T-helper 1 cell treated with Interleukin-12 subunit alpha and Interleukin-12 subunit beta and Interleukin-4 antibody, amounts not matched to agents 30 ng/mL and 1 ng/mL, for 36 hours (primary cell): ENCODE data around the gene MRPL22. TPM values are rescaled to one million over a fixed set of nuclear protein-coding genes. Genes with fewer than 3 reads are reported as not detected.
"Not testable (repeated sequence)": the region's sequence is repeated elsewhere in the genome, so short reads cannot be mapped to it uniquely, and the experiment has no call there.

Experiments used
- intact Hi-C: fragments of 100-400 bp; cut with micrococcal nuclease; formaldehyde crosslinking; loops from one replicate; pipeline ENCODE4 v1.15.1; 2024
- total RNA-seq: library from RNA; stranded (reverse); gene quantifications from 2 replicates; pipeline ENCODE4 v1.2.3, GENCODE V29; 2022

MRPL22 gene
- total RNA-seq, 1 donor from 2014 or later: 60.5 TPM

DNA sequence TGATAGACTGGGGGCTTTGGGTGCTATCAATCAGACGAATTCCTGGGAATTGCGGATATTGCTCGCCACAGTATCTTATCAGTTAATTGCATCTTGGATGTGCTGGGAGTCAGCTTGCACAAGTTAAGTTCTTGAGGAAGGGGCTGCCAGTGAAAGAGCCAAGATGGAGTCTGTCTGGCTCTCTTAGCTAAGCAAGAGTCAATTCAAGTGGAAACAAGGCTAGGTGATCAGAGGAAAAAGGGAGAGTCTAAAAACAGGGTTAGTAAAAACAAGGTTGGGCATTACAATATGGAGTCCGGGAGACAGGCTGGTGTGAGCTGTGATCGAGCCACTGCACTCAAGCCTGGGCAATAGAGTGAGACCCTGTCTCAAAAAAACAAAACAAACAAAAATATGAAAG, 1.5 kb upstream of the MRPL22 start:
- intact Hi-C loops: not testable (repeated sequence)

DNA sequence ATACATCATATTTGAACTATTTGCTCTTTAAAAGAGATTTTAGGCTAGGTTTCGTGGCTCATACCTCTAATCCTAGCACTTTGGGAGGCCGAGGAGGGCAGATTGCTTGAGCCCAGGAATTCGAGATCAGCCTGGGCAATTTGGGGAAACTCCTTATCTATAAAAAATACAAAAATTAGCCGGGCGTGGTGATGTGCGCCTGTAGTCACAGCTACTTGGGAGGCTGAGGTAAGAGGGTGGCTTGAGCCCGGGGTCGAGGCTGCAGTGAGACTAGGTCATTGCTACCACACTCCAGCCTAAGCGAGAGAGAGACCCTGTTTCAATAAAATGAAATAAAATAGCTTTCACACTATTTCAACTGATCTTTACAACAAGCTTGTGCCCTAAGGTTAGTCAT, 500 bp upstream of the MRPL22 start:
- intact Hi-C loops: loop anchor here (5.0 to 10.0 kb wide), 2 partner anchors 748 to 1984 kb away; partner anchors contain the start of gene GALNT10

DNA sequence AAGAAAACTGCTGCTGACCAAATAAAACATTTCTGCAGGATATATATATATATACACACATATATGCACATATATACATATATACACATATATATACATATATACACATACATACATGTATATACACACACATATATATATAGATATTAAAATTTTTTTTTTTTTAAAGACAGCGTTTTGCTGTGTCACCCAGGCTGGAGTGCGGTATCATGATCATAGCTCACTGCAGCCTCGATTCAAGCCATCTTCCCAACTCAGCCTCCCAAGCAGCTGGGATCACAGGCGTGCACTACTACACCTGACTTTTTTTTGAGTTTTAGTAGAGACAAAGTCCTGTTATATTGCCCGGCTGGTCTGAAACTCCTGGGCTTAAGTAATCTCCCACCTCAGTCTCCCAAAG, 2.7 kb downstream of the MRPL22 start:
- intact Hi-C loops: loop anchor here (5.0 to 10.0 kb wide), 2 partner anchors 751 to 1981 kb away; partner anchors contain the start of gene GALNT10

DNA sequence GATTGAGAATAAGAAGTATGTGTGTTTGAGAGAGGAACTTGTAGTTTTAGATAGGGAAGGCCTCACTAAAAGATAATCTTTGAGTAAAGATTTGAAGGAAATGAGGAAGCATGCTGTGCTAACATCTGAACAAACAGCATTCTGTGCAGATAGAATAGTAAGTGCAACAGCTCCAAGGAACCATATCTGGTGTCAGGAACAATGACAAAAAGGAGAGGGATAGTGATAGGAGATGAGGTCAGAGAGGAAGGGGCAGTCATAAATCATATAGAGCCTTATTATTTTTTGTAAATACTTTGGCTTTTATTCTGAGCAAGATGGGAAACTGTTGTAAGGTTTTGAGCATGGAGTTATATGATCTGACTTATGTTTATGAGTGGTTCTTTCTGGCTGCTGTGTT, 3.8 kb downstream of the MRPL22 start:
- intact Hi-C loops: loop anchor here (1.0 to 10.0 kb wide), 4 partner anchors 60 to 1980 kb away; partner anchors contain the start of gene GALNT10

DNA sequence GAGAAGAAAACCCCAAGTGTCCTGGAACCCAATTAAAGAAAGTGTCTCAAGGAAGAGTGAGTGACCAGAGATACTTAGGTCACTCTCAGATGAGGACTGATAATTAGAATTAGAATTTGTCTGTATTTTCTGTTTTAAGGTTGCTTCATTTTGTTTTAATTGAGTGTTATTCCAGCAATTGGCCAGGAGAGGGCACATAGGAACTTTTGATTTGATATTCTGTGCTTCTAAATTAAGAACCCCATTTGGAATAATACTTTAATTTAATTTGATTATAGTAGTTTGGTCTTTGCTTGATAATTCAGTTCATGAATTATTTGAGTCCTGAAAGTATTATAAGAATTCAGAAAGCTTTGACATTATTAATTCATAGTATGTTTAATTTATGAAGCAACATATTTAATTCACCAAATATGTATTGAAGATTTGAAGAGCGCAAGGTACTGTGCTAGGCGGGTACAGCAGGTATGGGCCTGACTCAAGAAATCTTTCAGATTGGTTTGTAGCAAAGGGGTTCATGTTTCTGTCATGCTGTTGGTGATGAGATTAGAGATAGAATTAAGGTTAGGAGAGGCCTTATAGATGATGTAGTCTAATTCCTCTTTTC, 4.9 kb downstream of the MRPL22 start:
- intact Hi-C loops: loop anchor here (1.0 to 10.0 kb wide), 3 partner anchors 59 to 1979 kb away; no protein-coding TSS in a partner anchor

DNA sequence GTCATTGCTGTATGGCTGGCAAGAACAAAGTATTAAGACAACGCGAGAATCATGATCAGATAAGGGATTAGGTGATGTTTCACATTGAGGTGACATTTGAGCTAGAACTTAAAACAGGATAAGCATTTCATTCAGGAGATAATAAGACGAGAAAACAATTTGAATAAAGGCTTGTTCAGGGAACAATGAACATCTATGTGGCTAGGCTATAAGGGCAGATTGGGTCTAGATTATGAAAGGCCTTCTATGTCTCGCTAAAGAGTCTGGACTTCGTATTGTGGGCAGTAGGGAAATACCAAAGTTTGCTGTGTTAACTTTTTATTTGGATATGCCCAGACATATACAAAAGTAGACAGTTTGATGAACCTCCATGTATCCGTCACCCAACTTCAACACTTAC, 6.9 kb downstream of the MRPL22 start:
- intact Hi-C loops: loop anchor here (10.0 kb wide), 1 partner anchor 1977 kb away; no protein-coding TSS in a partner anchor

DNA sequence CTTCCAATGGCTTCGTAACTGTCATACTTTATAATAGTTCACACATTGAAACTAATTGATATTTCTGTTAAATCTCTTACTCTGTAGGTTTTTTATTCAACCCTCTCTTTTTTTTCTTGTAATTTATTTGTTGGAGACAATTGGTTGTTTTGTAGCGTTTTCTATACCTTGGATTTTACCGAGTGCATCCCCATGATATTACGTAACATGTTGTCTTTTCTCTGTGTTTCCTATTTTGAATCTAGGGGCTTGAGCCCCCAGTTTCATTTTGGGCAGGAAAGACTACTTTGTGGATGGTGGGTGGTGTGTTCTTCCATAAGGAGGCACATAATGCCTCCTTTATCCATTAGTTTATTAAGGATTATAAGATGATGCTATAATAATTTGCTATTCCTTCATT, 7.4 kb downstream of the MRPL22 start:
- intact Hi-C loops: loop anchor here (10.0 kb wide), 1 partner anchor 1976 kb away; no protein-coding TSS in a partner anchor

DNA sequence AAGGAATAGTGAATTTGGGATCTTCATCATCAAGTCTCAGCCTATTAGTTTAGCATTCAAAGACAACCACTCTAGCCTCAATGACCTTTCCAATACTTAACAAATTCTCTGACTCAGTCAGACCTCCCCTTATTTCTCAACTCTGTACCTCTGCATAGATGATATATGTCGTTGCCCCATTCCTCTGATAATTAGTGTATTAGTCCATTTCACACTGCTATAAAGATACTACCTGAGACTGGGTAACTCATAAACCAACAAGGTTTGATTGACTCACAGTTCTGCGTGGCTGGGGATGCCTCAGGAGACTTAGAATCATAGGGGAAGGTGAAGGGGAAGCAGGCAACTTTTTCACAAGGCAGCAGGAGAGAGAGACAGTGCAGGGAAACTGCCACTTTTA, 8.9 kb downstream of the MRPL22 start:
- intact Hi-C loops: loop anchor here (10.0 kb wide), 1 partner anchor 1975 kb away; no protein-coding TSS in a partner anchor

DNA sequence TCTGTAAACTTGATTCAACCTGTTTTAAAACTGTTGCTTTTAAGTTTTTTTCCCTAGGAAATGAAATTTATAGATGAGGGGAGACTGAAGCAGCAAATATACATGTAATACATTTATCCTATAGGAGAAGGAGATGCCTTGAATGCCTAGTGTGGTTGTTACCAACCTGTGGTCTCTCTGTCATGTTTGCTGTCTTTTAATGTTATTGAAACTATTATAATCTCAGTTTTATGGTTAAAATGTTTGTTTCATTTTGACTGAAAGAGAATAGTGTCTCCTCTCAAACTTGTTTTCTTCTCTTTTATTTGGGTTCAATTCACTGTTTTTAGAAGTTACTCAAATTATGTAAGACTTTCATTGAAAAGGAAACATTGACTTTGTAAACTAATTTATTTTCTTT, 15.8 kb downstream of the MRPL22 start:
- intact Hi-C loops: no loop called here

DNA sequence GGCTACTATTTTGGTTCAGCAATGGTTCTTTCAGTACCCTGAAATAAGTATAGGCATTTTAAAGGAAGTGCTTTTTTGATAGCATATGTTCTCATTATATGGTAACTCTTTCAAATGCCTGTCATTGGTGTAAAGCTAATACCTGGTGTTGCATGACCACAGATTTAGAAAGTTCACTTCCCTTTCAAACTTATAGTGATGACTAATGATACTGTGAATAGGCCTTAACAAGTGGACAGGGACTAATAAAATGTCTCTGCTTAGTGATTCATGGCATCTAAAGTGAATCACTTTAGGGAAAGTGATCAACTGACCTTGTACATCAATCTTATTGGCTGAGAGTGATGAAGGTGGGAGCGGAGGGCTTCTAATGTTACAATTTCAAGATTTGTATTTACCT, 21.6 kb downstream of the MRPL22 start:
- intact Hi-C loops: no loop called here

DNA sequence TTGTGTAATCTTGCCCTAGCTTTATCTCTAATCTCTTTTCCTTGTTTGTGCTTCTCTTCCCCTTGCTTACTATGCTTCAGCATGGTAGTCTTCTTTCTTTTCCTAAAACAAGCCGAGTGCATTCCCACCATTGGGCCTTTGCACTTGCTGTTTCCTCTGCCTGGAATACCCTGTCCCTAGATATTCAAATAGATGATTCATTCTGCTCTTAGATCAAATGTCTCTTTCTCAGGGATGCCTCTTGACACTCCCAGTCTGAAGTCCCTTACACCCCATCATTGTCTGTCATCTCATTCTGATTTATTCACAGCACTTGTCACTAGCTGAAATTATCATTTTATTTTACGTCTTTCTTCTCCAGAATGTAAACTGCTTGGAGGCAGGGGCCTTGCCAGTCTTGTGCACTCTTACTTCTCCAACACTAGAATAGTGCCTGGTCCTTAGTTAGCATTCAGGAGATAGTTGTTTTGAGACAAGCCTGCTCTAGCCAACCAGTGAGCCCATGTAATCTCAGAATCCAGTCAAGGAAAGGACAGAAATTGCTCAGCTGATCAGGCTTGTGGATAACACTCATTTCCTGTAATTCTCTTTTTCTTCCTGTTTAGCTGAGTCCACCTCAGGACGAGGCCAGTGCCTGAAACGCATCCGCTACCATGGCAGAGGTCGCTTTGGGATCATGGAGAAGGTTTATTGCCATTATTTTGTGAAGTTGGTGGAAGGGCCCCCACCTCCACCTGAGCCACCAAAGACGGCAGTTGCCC, 25.4 kb downstream of the MRPL22 start:
- intact Hi-C loops: no loop called here

DNA sequence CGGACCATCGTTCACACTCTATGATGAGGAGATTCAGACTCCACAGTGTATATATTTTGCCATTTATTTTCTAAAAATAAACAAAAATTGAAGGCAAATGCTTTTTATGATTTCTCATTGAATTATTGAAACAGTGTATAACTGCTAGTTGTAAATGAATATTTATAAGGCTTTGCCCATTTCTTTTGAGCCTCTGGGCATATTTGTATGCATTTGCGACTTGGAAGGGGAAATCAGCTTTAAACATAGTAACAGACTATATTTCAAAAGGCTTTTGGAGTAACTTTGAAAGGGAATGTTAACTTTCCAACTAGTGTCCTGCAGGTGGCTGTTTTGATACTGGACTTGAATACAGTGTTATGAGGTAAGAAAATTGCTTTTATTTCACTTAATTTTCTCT, 26.0 kb downstream of the MRPL22 start:
- intact Hi-C loops: no loop called here

DNA sequence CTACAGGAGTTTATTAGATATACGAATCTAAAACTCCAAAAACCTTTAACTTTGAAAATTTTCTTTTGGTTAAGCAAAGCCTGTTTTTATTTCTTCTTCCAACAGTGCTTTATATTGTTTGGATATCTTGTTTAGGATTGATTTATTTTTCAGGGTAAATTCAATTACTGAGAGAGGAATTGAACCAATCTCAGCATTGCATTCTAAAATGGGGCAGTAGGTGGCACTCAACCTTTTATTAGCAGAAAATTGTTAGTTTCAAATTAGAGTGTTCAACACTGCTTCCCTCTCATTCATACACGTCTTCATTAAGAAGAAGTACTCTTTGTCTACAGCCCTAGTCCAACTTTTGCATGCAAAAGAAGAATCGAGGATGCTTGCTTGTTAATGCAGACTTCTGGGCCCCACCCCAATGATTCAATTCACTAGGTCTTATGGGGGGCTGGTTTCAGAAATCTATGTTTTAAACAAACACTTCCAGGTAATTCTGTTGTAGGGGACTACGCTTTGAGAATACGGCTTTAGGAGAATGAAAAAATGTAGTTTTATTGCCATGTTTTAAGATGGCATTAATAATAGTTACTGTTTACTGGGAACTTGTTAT, 26.6 kb downstream of the MRPL22 start:
- intact Hi-C loops: no loop called here

DNA sequence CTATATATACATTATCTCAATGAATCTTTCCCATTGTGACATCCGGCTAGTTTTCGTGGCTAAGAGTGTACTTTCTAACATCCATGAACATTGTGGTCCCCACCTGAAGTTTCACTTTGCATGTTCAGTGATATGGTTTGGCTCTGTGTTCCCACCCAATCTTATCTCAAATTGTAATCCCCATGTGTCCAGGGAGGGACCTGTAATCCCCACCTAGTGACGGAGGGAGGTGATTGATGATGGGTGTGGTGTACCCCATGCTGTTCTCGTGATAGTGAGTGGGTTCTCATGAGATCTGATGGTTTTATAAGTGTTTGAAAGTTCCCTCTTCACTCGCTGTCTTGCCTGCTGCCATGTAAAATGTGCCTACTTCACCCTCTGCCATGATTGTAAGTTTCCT, 28.1 kb downstream of the MRPL22 start:
- intact Hi-C loops: no loop called here

DNA sequence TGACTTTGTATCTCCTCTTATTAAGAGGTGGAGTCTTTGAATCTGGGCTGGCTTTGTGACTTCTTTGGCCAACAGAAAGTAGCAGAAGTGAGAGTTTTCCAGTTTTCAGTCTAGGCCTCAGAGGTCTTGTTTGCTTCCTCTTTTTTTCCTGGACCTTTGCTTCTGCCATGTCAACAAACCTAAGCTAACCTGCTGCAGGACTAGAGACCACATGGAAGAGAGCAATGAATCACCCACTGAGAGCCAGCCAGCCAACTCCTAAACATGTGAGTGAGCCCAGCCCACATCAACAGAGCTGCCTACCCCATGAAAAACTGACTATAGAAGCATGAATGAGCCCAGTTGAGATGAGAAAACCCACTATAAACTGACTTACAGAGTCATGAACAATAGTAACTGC, 29.9 kb downstream of the MRPL22 start:
- intact Hi-C loops: loop anchor here (5.0 kb wide), 1 partner anchor 177 kb away; no protein-coding TSS in a partner anchor

DNA sequence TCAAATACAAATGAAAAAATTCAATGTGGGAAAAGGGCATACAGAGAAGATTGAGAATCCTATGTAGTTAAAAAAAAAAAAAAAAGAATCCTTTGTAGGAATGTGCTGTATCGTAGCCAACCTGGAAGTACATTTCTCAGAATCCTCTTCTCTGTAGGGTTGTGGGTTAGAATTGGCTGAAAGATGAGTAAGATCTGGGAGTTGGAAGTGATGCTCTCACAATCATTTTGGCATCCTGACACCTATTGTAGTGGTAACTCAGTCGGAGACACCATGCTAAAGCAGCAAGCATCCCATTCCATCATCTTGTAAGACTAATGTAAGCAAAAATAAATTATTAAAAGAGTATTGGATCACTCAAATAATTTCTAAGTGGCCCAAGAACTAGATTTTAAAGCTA, 30.6 kb downstream of the MRPL22 start:
- intact Hi-C loops: loop anchor here (5.0 kb wide), 1 partner anchor 176 kb away; no protein-coding TSS in a partner anchor

DNA sequence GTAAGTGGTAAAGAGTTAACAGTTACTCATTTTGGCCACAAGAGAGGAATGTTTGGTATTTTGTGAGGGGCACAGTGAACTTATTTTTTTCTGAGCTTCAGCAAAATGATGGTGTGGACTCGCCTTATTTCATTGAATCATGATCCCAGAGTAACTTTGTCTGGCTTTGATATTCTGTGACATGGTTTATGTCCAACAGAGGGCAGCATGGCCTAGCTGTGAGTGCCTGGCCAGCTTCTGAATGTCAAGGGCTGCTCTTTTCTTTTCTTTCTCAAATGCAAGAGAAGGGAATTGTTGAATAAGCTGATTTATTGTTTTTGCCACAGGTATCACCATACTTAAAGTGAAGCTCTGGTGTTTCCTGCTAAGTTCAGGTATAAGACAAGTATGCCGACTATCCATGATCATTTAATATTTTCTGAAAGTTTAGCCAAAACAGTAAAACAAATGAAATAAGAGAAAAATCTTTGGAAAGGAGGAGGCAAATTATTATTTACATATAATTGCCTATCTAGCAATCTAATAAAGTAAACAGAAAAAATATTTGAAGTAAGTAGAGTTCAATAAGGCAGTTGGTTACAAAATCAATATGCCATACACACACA, 31.7 kb downstream of the MRPL22 start:
- intact Hi-C loops: loop anchor here (2.0 to 5.0 kb wide), 2 partner anchors 32 to 175 kb away; no protein-coding TSS in a partner anchor

DNA sequence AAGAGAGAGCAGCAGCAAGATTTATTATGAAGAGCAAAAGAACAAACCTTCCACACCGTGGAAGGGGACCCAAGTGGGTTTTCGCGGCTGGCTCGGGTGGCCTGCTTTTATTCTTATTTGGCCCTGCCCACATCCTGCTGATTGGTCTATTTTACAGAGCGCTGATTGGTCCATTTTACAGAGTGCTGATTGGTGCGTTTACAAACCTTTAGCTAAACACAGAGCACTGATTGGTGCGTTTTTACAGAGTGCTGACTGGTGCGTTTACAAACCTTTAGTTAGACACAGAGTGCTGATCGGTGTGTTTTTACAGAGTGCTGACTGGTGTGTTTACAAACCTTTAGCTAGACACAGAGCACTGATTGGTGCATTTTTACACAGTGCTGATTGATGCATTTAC, 35.2 kb downstream of the MRPL22 start:
- intact Hi-C loops: not testable (repeated sequence)

DNA sequence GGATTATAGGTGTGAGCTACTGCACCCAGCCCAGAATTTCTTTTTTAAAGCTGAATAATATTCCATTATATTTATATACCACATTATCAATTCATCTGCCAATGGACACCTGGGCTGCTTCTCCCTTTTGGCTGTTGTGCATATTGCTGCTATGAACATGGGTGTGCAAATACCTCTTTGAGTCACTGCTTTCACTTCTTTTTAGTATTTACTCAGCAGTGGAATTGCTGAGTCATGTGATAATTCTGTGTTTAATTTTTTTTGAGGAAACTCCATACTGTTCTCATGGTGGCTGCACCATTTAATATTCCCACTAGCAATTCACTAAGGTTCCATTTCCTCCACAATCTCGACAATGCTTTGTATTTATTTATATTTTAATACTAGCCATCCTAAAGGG, 36.5 kb downstream of the MRPL22 start:
- intact Hi-C loops: no loop called here

DNA sequence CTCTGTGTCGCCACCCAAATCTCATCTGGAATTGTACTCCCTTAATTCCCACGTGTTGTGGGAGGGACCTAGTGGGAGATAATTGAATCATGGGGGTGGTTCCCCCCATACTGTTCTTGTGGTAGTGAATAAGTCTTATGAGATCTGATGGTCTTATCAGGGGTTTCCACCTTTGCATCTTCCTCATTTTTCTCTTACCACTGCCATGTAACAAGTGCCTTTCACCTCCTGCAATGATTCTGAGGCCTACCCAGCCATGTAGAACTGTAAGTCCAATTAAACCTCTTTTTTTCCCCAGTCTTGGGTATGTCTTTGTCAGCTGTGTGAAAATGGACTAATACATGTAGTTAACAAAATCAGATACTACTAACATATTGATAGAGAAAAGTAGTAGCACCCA, 37.4 kb downstream of the MRPL22 start:
- intact Hi-C loops: not testable (repeated sequence)

DNA sequence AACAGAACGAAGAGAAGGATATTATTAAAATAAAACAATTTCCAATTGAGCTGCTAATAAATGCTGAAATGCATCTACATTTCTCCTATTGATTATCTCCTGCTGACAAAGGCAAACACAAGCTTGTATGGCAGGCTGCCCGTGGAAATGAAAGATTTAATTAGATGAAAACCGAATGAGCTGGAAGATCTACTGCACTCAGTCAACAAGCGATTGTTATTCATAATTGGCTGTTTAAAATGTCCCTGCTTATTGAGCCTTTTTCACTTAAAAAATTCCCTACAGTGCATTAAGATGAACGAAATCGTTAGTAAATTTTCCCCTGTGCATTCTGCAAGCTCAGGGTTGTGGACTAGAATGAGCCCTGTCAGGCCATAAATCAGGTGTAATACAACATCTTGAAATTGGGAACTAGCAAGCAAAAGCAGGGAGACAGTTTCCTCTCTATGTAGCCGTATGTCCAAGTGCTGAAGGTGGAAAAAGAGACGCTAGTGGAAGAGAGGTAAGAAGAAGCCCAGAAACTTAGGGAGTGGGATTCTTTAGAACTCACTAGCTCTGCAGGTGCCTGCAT, 44.2 kb downstream of the MRPL22 start:
- intact Hi-C loops: no loop called here
